Left kidney (tissue), 1 donor: ENCODE results near the gene TTC23. TPM values are rescaled to one million over a fixed set of nuclear protein-coding genes. Genes with fewer than 3 reads are reported as not detected.

Source experiments
- polyA plus RNA-seq: library from polyadenylated mRNA; unstranded; fragments of 120-200 nt; gene quantifications from one replicate; pipeline ENCODE4 v1.2.1, GENCODE V29; 2013; ENCODE audit not compliant: insufficient read length

The TTC23 gene
- polyA plus RNA-seq, 1 donor = 35.3 TPM

Other genes with a start within 250 kb of the TTC23 start
- gene PGPEP1L, start 241.8 kb downstream of the TTC23 start, polyA plus RNA-seq = 0.18 TPM
- 1.9 TPM for gene SYNM, start 144.5 kb downstream of the TTC23 start, polyA plus RNA-seq
- gene LRRC28, start 1.9 kb upstream of the TTC23 start, polyA plus RNA-seq = 42.3 TPM